ENCODE data around the gene MAGI2.

MAGI2 gene

DNA sequence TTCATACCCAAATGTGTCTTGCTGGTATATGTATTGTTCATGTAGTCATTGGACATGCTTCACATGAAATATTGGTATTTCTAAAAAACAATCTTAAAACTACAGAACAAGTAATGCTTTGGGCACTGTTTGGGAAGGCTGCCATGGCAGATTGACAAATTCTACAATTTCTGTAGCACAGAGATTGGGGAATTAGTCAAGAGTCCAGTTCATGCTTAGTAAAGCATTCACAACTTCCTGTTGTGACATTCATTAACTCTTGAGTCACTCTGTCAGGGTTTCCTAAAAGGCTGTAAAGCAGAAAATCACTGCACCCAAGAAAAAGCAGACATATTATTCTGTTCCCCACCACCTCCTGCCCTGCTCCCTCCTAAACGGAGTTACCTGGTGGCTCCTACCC is 1256.0 kb downstream of the MAGI2 start:
- no peak for DNase-seq
- CTCF ChIA-PET, result no interaction called here
- Mint-ChIP-seq H3K9me3 (no peaks in the 10 kb centered on the region), H3K4me3 (no peak overlapping the region), H3K27ac (no peak overlapping the region), H3K27me3 (peaks cover 3% of the 10 kb centered on the region), H3K4me1 (no peaks in the 10 kb centered on the region), H3K36me3 (no peaks in the 10 kb centered on the region)

DNA sequence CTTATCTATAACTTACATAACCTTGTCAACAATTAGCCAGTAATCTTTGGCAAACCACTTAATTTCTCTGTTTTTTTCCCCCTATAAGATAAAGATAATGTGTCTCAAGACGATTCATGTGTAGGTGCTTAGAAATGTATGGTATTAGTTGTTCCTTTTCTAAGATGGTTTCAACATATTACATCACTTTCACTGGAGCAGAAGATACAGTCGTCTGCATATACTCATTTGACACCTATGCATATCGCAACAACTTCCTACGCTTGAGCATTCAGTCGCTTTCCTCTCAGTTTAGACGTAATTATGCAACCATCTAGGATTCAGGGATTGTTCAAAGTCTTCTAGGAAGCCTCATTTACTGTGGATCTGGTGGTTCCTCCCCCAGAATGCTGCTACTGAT is 1258.2 kb downstream of the MAGI2 start:
- DNase-seq, result no peak
- H3K4me3 Mint-ChIP-seq, result no peak overlapping the region
- H3K36me3 Mint-ChIP-seq, result no peaks in the 10 kb centered on the region
- CTCF ChIA-PET, result no interaction called here
- H3K27ac Mint-ChIP-seq, result no peak overlapping the region
- no peaks in the 10 kb centered on the region for H3K9me3 Mint-ChIP-seq
- H3K4me1 Mint-ChIP-seq, result no peaks in the 10 kb centered on the region
- H3K27me3 Mint-ChIP-seq, result peaks cover 3% of the 10 kb centered on the region

DNA sequence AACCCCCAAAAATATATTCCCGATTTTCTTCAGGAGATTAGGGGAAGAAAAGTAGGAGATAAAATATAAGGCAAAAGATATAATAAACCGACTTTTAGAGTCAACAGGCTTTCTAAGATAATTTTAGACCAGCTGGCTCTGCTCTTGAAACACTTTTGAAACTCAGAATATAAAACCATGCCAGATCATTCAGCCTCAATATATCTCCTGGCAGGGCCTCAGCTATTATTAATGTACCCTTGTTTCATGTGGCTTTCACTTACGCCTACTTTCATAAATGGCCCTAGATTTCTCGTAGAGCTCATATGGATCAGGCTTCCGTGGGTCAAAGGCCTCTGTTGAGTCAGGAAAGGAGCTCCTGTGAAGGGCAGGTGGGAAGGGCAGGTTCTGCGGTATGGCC is 1258.9 kb downstream of the MAGI2 start:
- Mint-ChIP-seq H3K27ac (no peak overlapping the region), H3K4me3 (no peak overlapping the region), H3K36me3 (no peaks in the 10 kb centered on the region), H3K4me1 (no peaks in the 10 kb centered on the region), H3K9me3 (no peaks in the 10 kb centered on the region), H3K27me3 (peaks cover 3% of the 10 kb centered on the region)
- CTCF ChIA-PET, result no interaction called here
- DNase-seq, result no peak

GRCh38 chr7:78191475-78192079 is 1261.9 kb downstream of the MAGI2 start:
- Mint-ChIP-seq H3K27ac (no peak overlapping the region), H3K9me3 (no peaks in the 10 kb centered on the region), H3K4me1 (no peaks in the 10 kb centered on the region), H3K4me3 (no peak overlapping the region), H3K27me3 (peaks cover 3% of the 10 kb centered on the region), H3K36me3 (no peaks in the 10 kb centered on the region)
- CTCF ChIA-PET, result no interaction called here
- no peak for DNase-seq

GRCh38 chr7:78189762-78190161 is 1263.7 kb downstream of the MAGI2 start:
- Mint-ChIP-seq H3K27ac (no peak overlapping the region), H3K4me3 (no peak overlapping the region), H3K27me3 (peaks cover 3% of the 10 kb centered on the region), H3K36me3 (no peaks in the 10 kb centered on the region), H3K4me1 (no peaks in the 10 kb centered on the region), H3K9me3 (no peaks in the 10 kb centered on the region)
- CTCF ChIA-PET, result no interaction called here
- no peak for DNase-seq

GRCh38 chr7:78185149-78185745 is 1268.2 kb downstream of the MAGI2 start:
- no peak overlapping the region for H3K4me3 Mint-ChIP-seq
- no peaks in the 10 kb centered on the region for H3K9me3 Mint-ChIP-seq
- no peak overlapping the region for H3K27ac Mint-ChIP-seq
- no peak for DNase-seq
- no peaks in the 10 kb centered on the region for H3K4me1 Mint-ChIP-seq
- CTCF ChIA-PET, result no interaction called here
- H3K27me3 Mint-ChIP-seq, result no peaks in the 10 kb centered on the region
- H3K36me3 Mint-ChIP-seq, result no peaks in the 10 kb centered on the region

GRCh38 chr7:78184299-78184698 is 1269.2 kb downstream of the MAGI2 start:
- H3K4me3 Mint-ChIP-seq, result no peak overlapping the region
- H3K36me3 Mint-ChIP-seq, result no peaks in the 10 kb centered on the region
- no peaks in the 10 kb centered on the region for H3K9me3 Mint-ChIP-seq
- H3K27ac Mint-ChIP-seq, result no peak overlapping the region
- no peaks in the 10 kb centered on the region for H3K4me1 Mint-ChIP-seq
- no peak for DNase-seq
- H3K27me3 Mint-ChIP-seq, result no peaks in the 10 kb centered on the region
- CTCF ChIA-PET, result no interaction called here

DNA sequence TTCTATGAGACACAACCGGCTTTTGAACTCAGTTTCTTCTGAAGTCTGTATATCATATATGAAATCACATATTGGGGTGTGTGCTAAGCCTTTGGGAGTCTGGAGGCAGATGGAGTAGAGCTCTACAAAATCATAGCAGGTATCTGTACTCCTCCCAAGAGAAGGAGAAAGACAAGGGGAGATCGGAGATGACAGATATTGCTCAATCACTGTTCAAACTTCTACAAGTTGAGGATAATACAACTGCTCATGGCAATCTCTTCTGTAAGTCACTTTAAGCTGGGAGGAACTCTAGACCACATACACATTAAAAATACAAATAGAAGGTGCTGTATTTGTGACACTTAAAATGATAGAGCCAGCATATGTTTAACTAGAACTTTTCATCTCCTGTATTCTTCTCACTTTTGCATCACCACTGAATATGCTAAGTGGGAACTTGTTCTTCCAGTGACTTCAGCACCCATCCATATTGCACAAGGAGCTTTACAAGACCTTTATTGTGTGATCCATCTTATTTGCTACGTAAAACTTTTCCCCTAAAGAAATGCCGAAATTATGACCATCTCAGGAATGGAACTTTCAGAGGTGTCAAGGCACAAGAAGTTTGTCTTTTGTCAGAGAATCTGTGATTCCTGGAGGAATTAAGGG is 1273.5 kb downstream of the MAGI2 start:
- H3K4me1 Mint-ChIP-seq, result no peaks in the 10 kb centered on the region
- no peak overlapping the region for H3K4me3 Mint-ChIP-seq
- H3K36me3 Mint-ChIP-seq, result no peaks in the 10 kb centered on the region
- CTCF ChIA-PET, result no interaction called here
- no peaks in the 10 kb centered on the region for H3K27me3 Mint-ChIP-seq
- no peak overlapping the region for H3K27ac Mint-ChIP-seq
- no peak for DNase-seq
- H3K9me3 Mint-ChIP-seq, result no peaks in the 10 kb centered on the region

- H3K27ac Mint-ChIP-seq, result no peak overlapping the region
- no peaks in the 10 kb centered on the region for H3K27me3 Mint-ChIP-seq
- H3K4me3 Mint-ChIP-seq, result no peak overlapping the region
- no peak for DNase-seq
- CTCF ChIA-PET, result no interaction called here
- H3K9me3 Mint-ChIP-seq, result no peaks in the 10 kb centered on the region
- H3K36me3 Mint-ChIP-seq, result no peaks in the 10 kb centered on the region
- no peaks in the 10 kb centered on the region for H3K4me1 Mint-ChIP-seq
Observed at GRCh38 chr7:78179211-78179610, 1274.3 kb downstream of the MAGI2 start.

DNA sequence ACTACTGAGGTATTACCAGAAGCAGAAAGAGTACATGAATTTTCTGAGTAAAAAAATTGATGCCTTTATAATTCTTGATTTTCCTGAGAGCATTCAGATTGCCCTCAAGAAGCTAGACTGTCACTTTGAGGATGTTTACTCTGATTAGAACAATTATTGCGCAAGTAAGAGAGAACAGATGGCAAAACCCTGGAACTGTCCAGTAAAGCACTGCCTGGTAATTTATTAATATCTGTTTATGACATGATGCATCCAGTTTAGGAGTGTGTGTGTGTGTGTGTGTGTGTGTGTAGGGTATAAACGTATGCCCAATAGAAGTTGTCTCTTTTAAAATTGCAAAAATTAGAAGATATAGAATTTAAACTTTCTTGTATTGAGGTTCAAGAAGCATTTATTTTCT is 1275.1 kb downstream of the MAGI2 start:
- Mint-ChIP-seq H3K36me3 (no peaks in the 10 kb centered on the region), H3K27ac (no peak overlapping the region), H3K4me1 (no peaks in the 10 kb centered on the region), H3K4me3 (no peak overlapping the region), H3K9me3 (no peaks in the 10 kb centered on the region), H3K27me3 (no peaks in the 10 kb centered on the region)
- CTCF ChIA-PET, result no interaction called here
- no peak for DNase-seq

DNA sequence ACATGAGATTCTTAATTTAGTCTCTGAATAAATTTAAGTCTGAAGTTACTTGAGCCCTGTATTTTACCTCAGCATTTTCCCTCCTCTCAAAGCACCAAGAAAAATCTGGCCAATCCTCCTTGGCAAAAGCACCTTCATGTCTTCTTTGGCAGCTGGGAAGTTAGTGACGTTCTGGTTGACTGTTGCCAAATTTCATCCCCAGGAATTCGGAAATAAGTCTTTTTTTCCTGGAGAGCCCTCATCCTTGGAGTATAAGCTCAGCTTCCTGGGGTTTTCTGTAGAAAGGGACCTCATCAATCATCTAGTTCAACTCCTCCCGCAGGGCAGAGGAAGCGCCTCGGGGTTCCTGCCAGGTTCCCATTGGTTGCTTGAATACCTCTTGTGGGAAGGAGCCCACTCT is 1277.3 kb downstream of the MAGI2 start:
- no peaks in the 10 kb centered on the region for H3K4me1 Mint-ChIP-seq
- no peaks in the 10 kb centered on the region for H3K36me3 Mint-ChIP-seq
- no peak for DNase-seq
- no peaks in the 10 kb centered on the region for H3K9me3 Mint-ChIP-seq
- no peak overlapping the region for H3K27ac Mint-ChIP-seq
- H3K4me3 Mint-ChIP-seq, result no peak overlapping the region
- CTCF ChIA-PET, result no interaction called here
- no peaks in the 10 kb centered on the region for H3K27me3 Mint-ChIP-seq

GRCh38 chr7:78175330-78176100 is 1278.0 kb downstream of the MAGI2 start:
- no peaks in the 10 kb centered on the region for H3K9me3 Mint-ChIP-seq
- CTCF ChIA-PET, result no interaction called here
- no peaks in the 10 kb centered on the region for H3K27me3 Mint-ChIP-seq
- H3K27ac Mint-ChIP-seq, result no peak overlapping the region
- H3K4me3 Mint-ChIP-seq, result no peak overlapping the region
- H3K4me1 Mint-ChIP-seq, result no peaks in the 10 kb centered on the region
- no peak for DNase-seq
- H3K36me3 Mint-ChIP-seq, result no peaks in the 10 kb centered on the region

DNA sequence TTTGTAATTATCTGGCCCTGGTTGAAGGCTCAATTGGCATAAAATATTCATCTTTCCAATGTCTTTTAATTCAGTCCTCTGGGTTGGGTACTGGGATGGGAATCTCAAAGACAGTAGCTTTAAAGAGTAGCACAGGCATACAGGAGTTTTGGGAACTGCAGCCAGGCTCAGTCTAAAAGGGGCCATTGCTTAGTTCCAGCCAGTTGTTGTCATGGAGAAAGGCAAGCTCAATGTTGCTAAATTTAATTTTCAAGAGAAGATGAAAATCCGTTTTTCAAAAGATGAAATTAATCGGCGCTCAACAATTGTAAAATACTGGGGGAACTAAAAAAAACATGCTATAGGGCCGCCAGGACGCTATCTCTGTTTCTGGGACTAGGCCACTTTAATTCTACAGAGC is 1279.8 kb downstream of the MAGI2 start:
- Mint-ChIP-seq H3K27me3 (no peaks in the 10 kb centered on the region), H3K4me1 (no peaks in the 10 kb centered on the region), H3K9me3 (no peaks in the 10 kb centered on the region), H3K27ac (no peak overlapping the region), H3K4me3 (no peak overlapping the region), H3K36me3 (no peaks in the 10 kb centered on the region)
- CTCF ChIA-PET, result no interaction called here
- DNase-seq, result no peak

DNA sequence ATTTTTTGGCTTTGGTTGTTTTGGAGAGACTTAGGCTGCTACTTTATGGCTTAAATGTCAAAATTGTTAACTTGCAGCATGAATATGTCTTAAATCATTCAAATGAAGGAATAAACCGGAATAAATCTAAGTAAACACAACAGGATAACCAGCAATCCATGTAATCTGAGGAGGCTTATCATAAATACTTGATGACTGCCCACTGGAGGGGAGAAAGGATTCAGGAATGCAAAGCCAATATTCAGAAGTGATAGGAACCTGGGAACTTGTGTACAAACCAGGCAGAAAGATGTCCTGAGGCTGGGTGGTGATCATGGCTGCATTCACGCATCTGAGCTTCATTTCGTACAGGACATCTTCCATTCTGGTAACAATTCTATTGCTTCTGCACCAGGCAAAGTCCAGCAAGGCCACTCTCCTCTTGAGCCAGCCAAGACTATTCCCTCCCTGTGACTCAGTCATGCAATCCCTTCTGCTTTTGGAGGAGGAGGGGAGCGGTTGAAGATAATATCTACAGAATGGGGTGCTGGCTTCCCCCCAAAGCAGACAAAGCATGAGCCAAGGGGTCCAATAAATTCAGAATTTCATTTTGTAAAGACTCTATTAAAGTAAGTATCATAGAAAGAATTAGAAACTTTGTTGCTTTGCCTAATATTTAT is 1280.4 kb downstream of the MAGI2 start:
- H3K27me3 Mint-ChIP-seq, result no peaks in the 10 kb centered on the region
- no peaks in the 10 kb centered on the region for H3K4me1 Mint-ChIP-seq

More for the DNA sequence above, 1280.4 kb downstream of the MAGI2 start:
- Mint-ChIP-seq H3K4me3 (no peak overlapping the region), H3K27ac (no peak overlapping the region), H3K9me3 (no peaks in the 10 kb centered on the region), H3K36me3 (no peaks in the 10 kb centered on the region)
- DNase-seq, result no peak
- CTCF ChIA-PET, result no interaction called here

All from activated naive CD4-positive, alpha-beta T cell treated with anti-CD3 and anti-CD28 coated beads, Interleukin-2, amount 10 ng/mL, durations not matched to agents 7 days and 5 days (primary cell).